HCT116 (cell line): ENCODE measurements around the gene PDE6A. TPM values are rescaled to one million over a fixed set of nuclear protein-coding genes. Genes with fewer than 3 reads are reported as not detected.

ENCODE experiments used
- ATAC-seq: fragments of 200-7000 bp; cut with Tn5 transposase; 2 replicates; pipeline ENCODE4 v1.9.1; 2020; ENCODE audit warnings: mild to moderate bottlenecking, moderate library complexity
- BruUV-seq: library from RNA; stranded (reverse); fragments of 400-500 nt; replicated peaks from 2 replicates; lab custom pipeline; 2021; lab: Mats Ljungman, UMichigan
- CTCF ChIA-PET: fragments of 300-600 bp; sonication (Branson Sonifier 250); formaldehyde crosslinking; loops from one replicate; lab custom pipeline; 2021; ENCODE audit warnings: antibody characterized with exemption; lab: Charles Lee
- POLR2A ChIA-PET: fragments of 300-600, 350-600 bp; sonication (Branson Sonifier 250); formaldehyde crosslinking; loops from one replicate; lab custom pipeline; 2021; ENCODE audit warnings: antibody characterized with exemption; lab: Charles Lee
- RAD21 ChIA-PET, 2 experiments: fragments of 300-600 bp; sonication (Branson Sonifier 250); formaldehyde crosslinking; loops; one replicate each; lab custom pipeline; 2023; ENCODE audit warnings: low total read pairs in 2 of 2; ENCODE audit not compliant: uncharacterized antibody in 2 of 2, unreplicated experiment in 2 of 2, low non-redundant PET in 1 of 2; lab: Charles Lee
- DNase-seq: peaks from one replicate; pipeline ENCODE4 v3.0.0-alpha.2; 2010; ENCODE audit warnings: low read depth, low spot score
- H2AFZ ChIP-seq: fragments of 200-600 bp; shearing (Covaris generic), sonication (generic); 2 replicates; pipeline ENCODE4 v1.6.1; 2017; ENCODE audit warnings: low read depth, mixed run types, mixed read lengths, antibody characterized with exemption, low read length; ENCODE audit not compliant: poor library complexity, severe bottlenecking
- H3K27ac ChIP-seq: 2 replicates; pipeline ENCODE4 v1.5.1; 2012; ENCODE audit warnings: low read depth, low read length
- H3K27me3 ChIP-seq: fragments of 200-600 bp; sonication (generic); 2 replicates; pipeline ENCODE4 v1.6.1; 2016; ENCODE audit warnings: mixed run types, low read length, mixed read lengths; ENCODE audit not compliant: insufficient read depth
- H3K36me3 ChIP-seq, 2 experiments: fragments of 200-500 bp in 1 of 2; fragments of 200-600 bp in 1 of 2; sonication (Bioruptor generic) in 1 of 2; sonication (generic) in 1 of 2; 2 replicates each; pipeline versions ENCODE4 v1.5.1 to v1.6.1; 2014 to 2016; ENCODE audit warnings: low read length in 2 of 2, inconsistent platforms in 1 of 2, mixed read lengths in 1 of 2, mixed run types in 1 of 2; ENCODE audit not compliant: insufficient read depth in 2 of 2, control insufficient read depth in 1 of 2
- H3K4me1 ChIP-seq, 2 experiments: fragments of 200-600 bp in 1 of 2; sonication (generic) in 1 of 2; 2 replicates each; pipeline versions ENCODE4 v1.5.1 to v1.6.1; 2012 to 2017; ENCODE audit warnings: low read length in 2 of 2, inconsistent platforms in 1 of 2, mild to moderate bottlenecking in 1 of 2, mixed read lengths in 1 of 2, mixed run types in 1 of 2, moderate library complexity in 1 of 2; ENCODE audit not compliant: insufficient read depth in 2 of 2, control insufficient read depth in 1 of 2
- H3K4me2 ChIP-seq: fragments of 200-600 bp; sonication (generic); 2 replicates; pipeline ENCODE4 v1.6.1; 2017; ENCODE audit warnings: mixed run types, low read length, mixed read lengths
- H3K4me3 ChIP-seq, 2 experiments: fragments of 200-600 bp in 1 of 2; sonication (generic) in 1 of 2; replicated peaks in 1 of 2; 2 replicates each; pipeline ENCODE4 v1.5.1; 2011 to 2016; ENCODE audit warnings: low read length in 2 of 2, control low read depth in 1 of 2, low read depth in 1 of 2, mild to moderate bottlenecking in 1 of 2, mixed read lengths in 1 of 2, mixed run types in 1 of 2
- H3K79me2 ChIP-seq: fragments of 200-600 bp; sonication (generic); 2 replicates; pipeline ENCODE4 v1.6.1; 2017; ENCODE audit warnings: mild to moderate bottlenecking, mixed run types, low read length, moderate library complexity, mixed read lengths; ENCODE audit not compliant: insufficient read depth
- H3K9ac ChIP-seq: fragments of 200-600 bp; sonication (generic); 2 replicates; pipeline ENCODE4 v1.6.1; 2016; ENCODE audit warnings: low read length, mixed read lengths
- H3K9me2 ChIP-seq: fragments of 200-600 bp; sonication (generic), shearing (Covaris generic); 2 replicates; pipeline ENCODE4 v1.6.1; 2017; ENCODE audit warnings: mixed run types, mild to moderate bottlenecking, moderate library complexity; ENCODE audit not compliant: insufficient read depth
- H3K9me3 ChIP-seq, 2 experiments: fragments of 200-500 bp in 1 of 2; fragments of 200-600 bp in 1 of 2; sonication (Bioruptor generic) in 1 of 2; sonication (generic) in 1 of 2; 2 replicates each; pipeline ENCODE4 v1.6.1; 2014 to 2017; ENCODE audit warnings: low read length in 2 of 2, mixed read lengths in 2 of 2, inconsistent platforms in 1 of 2, low read depth in 1 of 2, mild to moderate bottlenecking in 1 of 2, mixed run types in 1 of 2, moderate library complexity in 1 of 2; ENCODE audit not compliant: control insufficient read depth in 1 of 2, insufficient read depth in 1 of 2
- H4K20me1 ChIP-seq: fragments of 200-600 bp; sonication (generic), shearing (Covaris generic); 2 replicates; pipeline ENCODE4 v1.6.1; 2017; ENCODE audit warnings: mixed run types, mild to moderate bottlenecking, moderate library complexity; ENCODE audit not compliant: insufficient read depth
- ELF1 ChIP-seq: IDR thresholded peaks from 2 replicates; pipeline ENCODE4 v1.6.1; 2012; ENCODE audit warnings: low read depth, borderline replicate concordance
- EZH2 ChIP-seq: fragments of 200-600 bp; sonication (generic); IDR thresholded peaks from 2 replicates; pipeline ENCODE4 v1.6.1; 2017; ENCODE audit warnings: antibody characterized with exemption, mixed run types
- JUND ChIP-seq: IDR thresholded peaks from 2 replicates; pipeline ENCODE4 v1.6.1; 2012
- SIN3A ChIP-seq: IDR thresholded peaks from 2 replicates; pipeline ENCODE4 v1.6.1; 2012; ENCODE audit warnings: low read depth
- TCF7L2 ChIP-seq: IDR thresholded peaks from 2 replicates; pipeline ENCODE4 v1.7.0; 2011; ENCODE audit warnings: borderline replicate concordance, inconsistent platforms; ENCODE audit not compliant: insufficient read depth, insufficient read length; ENCODE audit errors: extremely low read depth
- YY1 ChIP-seq: IDR thresholded peaks from 2 replicates; pipeline ENCODE4 v1.6.1; 2011; ENCODE audit warnings: low read length, low read depth, moderate library complexity, mild to moderate bottlenecking; ENCODE audit not compliant: insufficient replicate concordance; ENCODE audit errors: extremely low read depth
- ZFX ChIP-seq: fragments of 450-650 bp; IDR thresholded peaks from 2 replicates; pipeline ENCODE4 v1.6.1; 2017
- ZNF274 ChIP-seq: fragments of 200-500 bp; sonication (Bioruptor generic); IDR thresholded peaks from 2 replicates; pipeline ENCODE4 v1.6.1; 2014; ENCODE audit warnings: mild to moderate bottlenecking, low read depth, low read length, inconsistent platforms
- intact Hi-C: fragments of 100-400 bp; cut with micrococcal nuclease; formaldehyde crosslinking; loops from 2 replicates; pipeline ENCODE4 v1.10.0; 2022
- total RNA-seq: library from RNA; stranded (reverse); gene quantifications from one replicate; pipeline ENCODE4 v1.2.1, GENCODE V29; 2021; ENCODE audit not compliant: unreplicated experiment
- TF ChIP-seq, protein P1 (sequence below): IDR thresholded peaks from 2 replicates; pipeline ENCODE4 v1.6.1; 2012
- TF ChIP-seq, protein P2 (sequence below), 3 experiments: fragments of 200-600 bp in 1 of 3; sonication (generic) in 1 of 3; IDR thresholded peaks in 2 of 3; conservative IDR thresholded peaks in 1 of 3; 2 replicates each; pipeline ENCODE4 v1.5.1; 2012 to 2017; ENCODE audit warnings: low read depth in 2 of 3, low read length in 2 of 3, antibody characterized with exemption in 1 of 3, borderline replicate concordance in 1 of 3, control low read depth in 1 of 3, mild to moderate bottlenecking in 1 of 3, mixed read lengths in 1 of 3, mixed run types in 1 of 3, moderate library complexity in 1 of 3; ENCODE audit not compliant: insufficient read depth in 1 of 3
- TF ChIP-seq, protein P3 (sequence below): IDR thresholded peaks from 2 replicates; pipeline ENCODE4 v1.6.1; 2011; ENCODE audit warnings: mild to moderate bottlenecking, low read length, moderate library complexity; ENCODE audit not compliant: insufficient replicate concordance; ENCODE audit errors: extremely low read depth

PDE6A gene
- total RNA-seq, 1 experiment from 2014 or later: not detected

DNA sequence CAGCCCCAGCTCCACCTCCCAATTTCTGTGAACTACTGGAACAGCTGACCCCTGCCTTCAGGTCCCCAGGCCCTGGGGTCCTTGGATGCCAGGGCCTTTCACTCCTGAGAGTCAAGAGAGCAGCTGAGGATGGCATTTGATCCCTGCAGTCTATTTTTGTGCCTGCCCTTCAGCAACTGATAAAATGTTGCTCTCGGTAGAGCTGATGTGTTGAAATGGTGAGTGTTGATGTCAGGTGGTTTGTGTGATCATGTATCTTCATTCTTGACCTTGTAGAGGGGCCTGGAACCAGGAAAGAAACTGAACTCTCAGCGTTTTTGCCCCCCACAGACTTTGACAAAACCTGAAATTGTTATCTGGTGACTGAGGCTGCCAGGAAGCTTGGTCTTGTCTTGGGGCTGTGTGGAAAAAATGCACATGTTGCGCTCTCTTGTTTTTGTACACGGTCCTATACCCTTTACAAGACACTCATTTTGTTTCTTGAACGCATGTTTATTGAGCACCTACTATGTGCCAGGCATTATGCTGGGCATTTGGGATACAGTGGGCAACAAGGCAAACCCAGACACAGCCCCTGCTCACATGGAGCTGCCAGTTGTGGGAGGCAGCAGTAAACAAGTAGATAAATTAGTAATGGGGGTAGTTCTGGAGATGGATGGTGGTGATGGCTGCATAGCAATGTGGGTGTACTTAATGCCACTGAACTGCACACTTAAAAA lies 136.2 kb downstream of the PDE6A start:
- H2AFZ ChIP-seq: no peak overlapping the region
- no peaks in the 10 kb centered on the region for H3K36me3 ChIP-seq
- no peak overlapping the region for H3K4me3 ChIP-seq
- H3K9me2 ChIP-seq: no peaks in the 10 kb centered on the region
- H3K27ac ChIP-seq: no peak overlapping the region
- H3K79me2 ChIP-seq: peaks cover 18% of the 10 kb centered on the region
- no peak overlapping the region for H3K4me2 ChIP-seq
- no peak for ATAC-seq
- CTCF ChIA-PET: no interaction called here
- H4K20me1 ChIP-seq: no peaks in the 10 kb centered on the region
- H3K9me3 ChIP-seq: no peaks in the 10 kb centered on the region
- intact Hi-C loops: no loop called here
- H3K27me3 ChIP-seq: no peaks in the 10 kb centered on the region
- BruUV-seq: no TSS peak
- no peak for DNase-seq
- H3K9ac ChIP-seq: no peak overlapping the region
- peaks cover 9 to 26% of the 10 kb centered on the region in 2 experiments for H3K4me1 ChIP-seq
- TF ChIP-seq YY1 (no peak), EZH2 (no peak), ZNF274 (no peak), SIN3A (no peak), TCF7L2 (no peak), ZFX (no peak), JUND (no peak), ELF1 (no peak)
- TF ChIP-seq, protein P1, sequence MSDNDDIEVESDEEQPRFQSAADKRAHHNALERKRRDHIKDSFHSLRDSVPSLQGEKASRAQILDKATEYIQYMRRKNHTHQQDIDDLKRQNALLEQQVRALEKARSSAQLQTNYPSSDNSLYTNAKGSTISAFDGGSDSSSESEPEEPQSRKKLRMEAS: no peak
- TF ChIP-seq, protein P2, sequence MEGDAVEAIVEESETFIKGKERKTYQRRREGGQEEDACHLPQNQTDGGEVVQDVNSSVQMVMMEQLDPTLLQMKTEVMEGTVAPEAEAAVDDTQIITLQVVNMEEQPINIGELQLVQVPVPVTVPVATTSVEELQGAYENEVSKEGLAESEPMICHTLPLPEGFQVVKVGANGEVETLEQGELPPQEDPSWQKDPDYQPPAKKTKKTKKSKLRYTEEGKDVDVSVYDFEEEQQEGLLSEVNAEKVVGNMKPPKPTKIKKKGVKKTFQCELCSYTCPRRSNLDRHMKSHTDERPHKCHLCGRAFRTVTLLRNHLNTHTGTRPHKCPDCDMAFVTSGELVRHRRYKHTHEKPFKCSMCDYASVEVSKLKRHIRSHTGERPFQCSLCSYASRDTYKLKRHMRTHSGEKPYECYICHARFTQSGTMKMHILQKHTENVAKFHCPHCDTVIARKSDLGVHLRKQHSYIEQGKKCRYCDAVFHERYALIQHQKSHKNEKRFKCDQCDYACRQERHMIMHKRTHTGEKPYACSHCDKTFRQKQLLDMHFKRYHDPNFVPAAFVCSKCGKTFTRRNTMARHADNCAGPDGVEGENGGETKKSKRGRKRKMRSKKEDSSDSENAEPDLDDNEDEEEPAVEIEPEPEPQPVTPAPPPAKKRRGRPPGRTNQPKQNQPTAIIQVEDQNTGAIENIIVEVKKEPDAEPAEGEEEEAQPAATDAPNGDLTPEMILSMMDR (IDR thresholded peaks at IDR 0.05 in 2 of 3, conservative IDR thresholded peaks at IDR 0.05 in 1 of 3; ENCODE audit: borderline replicate concordance in 1 of 3, insufficient read depth in 1 of 3, low read depth in 2 of 3, low read length in 2 of 3): no peak
- TF ChIP-seq, protein P3, sequence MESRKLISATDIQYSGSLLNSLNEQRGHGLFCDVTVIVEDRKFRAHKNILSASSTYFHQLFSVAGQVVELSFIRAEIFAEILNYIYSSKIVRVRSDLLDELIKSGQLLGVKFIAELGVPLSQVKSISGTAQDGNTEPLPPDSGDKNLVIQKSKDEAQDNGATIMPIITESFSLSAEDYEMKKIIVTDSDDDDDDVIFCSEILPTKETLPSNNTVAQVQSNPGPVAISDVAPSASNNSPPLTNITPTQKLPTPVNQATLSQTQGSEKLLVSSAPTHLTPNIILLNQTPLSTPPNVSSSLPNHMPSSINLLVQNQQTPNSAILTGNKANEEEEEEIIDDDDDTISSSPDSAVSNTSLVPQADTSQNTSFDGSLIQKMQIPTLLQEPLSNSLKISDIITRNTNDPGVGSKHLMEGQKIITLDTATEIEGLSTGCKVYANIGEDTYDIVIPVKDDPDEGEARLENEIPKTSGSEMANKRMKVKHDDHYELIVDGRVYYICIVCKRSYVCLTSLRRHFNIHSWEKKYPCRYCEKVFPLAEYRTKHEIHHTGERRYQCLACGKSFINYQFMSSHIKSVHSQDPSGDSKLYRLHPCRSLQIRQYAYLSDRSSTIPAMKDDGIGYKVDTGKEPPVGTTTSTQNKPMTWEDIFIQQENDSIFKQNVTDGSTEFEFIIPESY: no peak
- TF ChIP-seq, all 23 proteins: peak for 0
- RAD21 ChIA-PET: no interaction called here
- POLR2A ChIA-PET: no interaction called here

Other genes with a start within 250 kb of the PDE6A start
- gene PPARGC1B, start 214.5 kb downstream of the PDE6A start, total RNA-seq: 9.2 TPM
- 7.8 TPM for gene SLC26A2, start 16.0 kb upstream of the PDE6A start, total RNA-seq
- 2.1 TPM for gene TIGD6, start 55.9 kb upstream of the PDE6A start, total RNA-seq
- 41.8 TPM for gene HMGXB3, start 55.9 kb upstream of the PDE6A start, total RNA-seq
- gene CSF1R, start 141.8 kb upstream of the PDE6A start, total RNA-seq: 0.17 TPM
- gene PDGFRB, start 211.1 kb upstream of the PDE6A start, total RNA-seq: 0.34 TPM
- gene CDX1, start 222.0 kb upstream of the PDE6A start, total RNA-seq: not detected
- not detected for gene SLC6A7, start 245.3 kb upstream of the PDE6A start, total RNA-seq